ENCODE data around the gene CFAP210.
A peak's percentile ranks its signal among the peaks of the same experiment; 100 is the strongest.

Gene CFAP210

GRCh38 chr2:169707626-169708025 lies 13.4 kb upstream of the CFAP210 start:
- Histone ChIP-seq H3K9ac (ENCODE audit: low read length) (no peak overlapping the region), H3K27me3 (ENCODE audit: control insufficient read depth in 1 of 2, insufficient read depth in 1 of 2, low read length in 2 of 2) (no peaks in the 10 kb centered on the region), H3K23ac (ENCODE audit: low read length in 2 of 2) (no peak overlapping the region), H3K9me3 (ENCODE audit: control insufficient read depth, low read length) (no peaks in the 10 kb centered on the region), H2AFZ (ENCODE audit: low read depth, low read length) (no peak overlapping the region), H2BK12ac (ENCODE audit: low read length in 2 of 2) (peak overlapping the region in 1 of 2 experiments; percentile 54), H3K36me3 (ENCODE audit: control insufficient read depth in 1 of 2, insufficient read depth in 2 of 2, low read depth in 1 of 2, low read length in 2 of 2) (peaks cover 0 to 3% of the 10 kb centered on the region in 2 experiments), H2BK5ac (ENCODE audit: low read depth, low read length, poor library complexity, severe bottlenecking) (no peak overlapping the region), H3K27ac (ENCODE audit: low read length, poor library complexity, severe bottlenecking) (no peak overlapping the region), H3K4me1 (ENCODE audit: control insufficient read depth, insufficient read depth, low read depth, low read length) (peaks cover 4% of the 10 kb centered on the region), H3K18ac (ENCODE audit: low read depth in 1 of 2, low read length in 2 of 2) (no peak overlapping the region), H3K79me1 (replicated peaks; ENCODE audit: low read length, poor library complexity, severe bottlenecking) (peaks cover 3% of the 10 kb centered on the region), H3K4me3 (ENCODE audit: insufficient read depth in 1 of 2, low read depth in 1 of 2, low read length in 2 of 2) (no peak overlapping the region), H4K8ac (ENCODE audit: low read length) (no peak overlapping the region), H3K14ac (ENCODE audit: low read length in 2 of 2) (no peak overlapping the region), H2AK5ac (ENCODE audit: low read length, severe bottlenecking) (no peak overlapping the region), H3K4me2 (ENCODE audit: low read length, poor library complexity, severe bottlenecking) (no peak overlapping the region), H4K91ac (ENCODE audit: low read length) (no peak overlapping the region), H2BK120ac (ENCODE audit: low read depth, low read length) (no peak overlapping the region), H2BK15ac (ENCODE audit: low read depth, poor library complexity, severe bottlenecking) (no peak overlapping the region), H3K4ac (ENCODE audit: low read depth in 1 of 2, low read length in 2 of 2) (no peak overlapping the region)
- no peak for DNase-seq
- WGBS: 87% methylated on average over 2 of the region's 2 CpGs

GRCh38 chr2:169705927-169706326 lies 11.7 kb upstream of the CFAP210 start:
- Histone ChIP-seq H3K18ac (ENCODE audit: low read depth in 1 of 2, low read length in 2 of 2) (no peak overlapping the region), H3K79me1 (replicated peaks; ENCODE audit: low read length, poor library complexity, severe bottlenecking) (peaks cover 6% of the 10 kb centered on the region), H3K36me3 (ENCODE audit: control insufficient read depth in 1 of 2, insufficient read depth in 2 of 2, low read depth in 1 of 2, low read length in 2 of 2) (peaks cover 0 to 4% of the 10 kb centered on the region in 2 experiments), H2BK15ac (ENCODE audit: low read depth, poor library complexity, severe bottlenecking) (no peak overlapping the region), H2AK5ac (ENCODE audit: low read length, severe bottlenecking) (no peak overlapping the region), H2BK5ac (ENCODE audit: low read depth, low read length, poor library complexity, severe bottlenecking) (no peak overlapping the region), H2BK120ac (ENCODE audit: low read depth, low read length) (no peak overlapping the region), H3K4ac (ENCODE audit: low read depth in 1 of 2, low read length in 2 of 2) (no peak overlapping the region), H3K4me3 (ENCODE audit: insufficient read depth in 1 of 2, low read depth in 1 of 2, low read length in 2 of 2) (no peak overlapping the region), H3K9ac (ENCODE audit: low read length) (no peak overlapping the region), H2AFZ (ENCODE audit: low read depth, low read length) (no peak overlapping the region), H4K8ac (ENCODE audit: low read length) (no peak overlapping the region), H3K23ac (ENCODE audit: low read length in 2 of 2) (no peak overlapping the region), H3K27me3 (ENCODE audit: control insufficient read depth in 1 of 2, insufficient read depth in 1 of 2, low read length in 2 of 2) (no peaks in the 10 kb centered on the region), H4K91ac (ENCODE audit: low read length) (no peak overlapping the region), H2BK12ac (ENCODE audit: low read length in 2 of 2) (no peak overlapping the region), H3K4me1 (ENCODE audit: control insufficient read depth, insufficient read depth, low read depth, low read length) (peaks cover 3% of the 10 kb centered on the region), H3K14ac (ENCODE audit: low read length in 2 of 2) (no peak overlapping the region), H3K4me2 (ENCODE audit: low read length, poor library complexity, severe bottlenecking) (no peak overlapping the region), H3K9me3 (ENCODE audit: control insufficient read depth, low read length) (no peaks in the 10 kb centered on the region), H3K27ac (ENCODE audit: low read length, poor library complexity, severe bottlenecking) (peak overlapping the region; percentile 12)
- DNase-seq: peak; percentile 72
- whole genome bisulfite sequencing: no CpG with 5 or more reads among the region's 2 CpGs

GRCh38 chr2:169704160-169704708 lies 10.0 kb upstream of the CFAP210 start:
- no CpG with 5 or more reads among the region's 1 CpG for WGBS
- H3K79me1 ChIP-seq (replicated peaks; ENCODE audit: low read length, poor library complexity, severe bottlenecking): peaks cover 6% of the 10 kb centered on the region
- H3K9me3 ChIP-seq (ENCODE audit: control insufficient read depth, low read length): no peaks in the 10 kb centered on the region
- H3K4ac ChIP-seq (ENCODE audit: low read depth in 1 of 2, low read length in 2 of 2): peak overlapping the region in 1 of 2 experiments; percentile 30
- H2BK12ac ChIP-seq (ENCODE audit: low read length in 2 of 2): no peak overlapping the region
- no peak overlapping the region for H3K9ac ChIP-seq (ENCODE audit: low read length)
- no peak overlapping the region for H3K4me3 ChIP-seq (ENCODE audit: insufficient read depth in 1 of 2, low read depth in 1 of 2, low read length in 2 of 2)
- H3K27ac ChIP-seq (ENCODE audit: low read length, poor library complexity, severe bottlenecking): no peak overlapping the region
- no peak overlapping the region for H2AFZ ChIP-seq (ENCODE audit: low read depth, low read length)
- no peak overlapping the region for H2AK5ac ChIP-seq (ENCODE audit: low read length, severe bottlenecking)
- H3K27me3 ChIP-seq (ENCODE audit: control insufficient read depth in 1 of 2, insufficient read depth in 1 of 2, low read length in 2 of 2): no peaks in the 10 kb centered on the region
- no peak overlapping the region for H3K4me2 ChIP-seq (ENCODE audit: low read length, poor library complexity, severe bottlenecking)
- H2BK15ac ChIP-seq (ENCODE audit: low read depth, poor library complexity, severe bottlenecking): no peak overlapping the region
- H3K18ac ChIP-seq (ENCODE audit: low read depth in 1 of 2, low read length in 2 of 2): peak overlapping the region in 1 of 2 experiments; percentile 7
- peaks cover 3% of the 10 kb centered on the region for H3K4me1 ChIP-seq (ENCODE audit: control insufficient read depth, insufficient read depth, low read depth, low read length)
- DNase-seq: no peak
- H2BK5ac ChIP-seq (ENCODE audit: low read depth, low read length, poor library complexity, severe bottlenecking): no peak overlapping the region
- H3K14ac ChIP-seq (ENCODE audit: low read length in 2 of 2): no peak overlapping the region
- no peak overlapping the region for H3K23ac ChIP-seq (ENCODE audit: low read length in 2 of 2)
- peaks cover 0 to 6% of the 10 kb centered on the region in 2 experiments for H3K36me3 ChIP-seq (ENCODE audit: control insufficient read depth in 1 of 2, insufficient read depth in 2 of 2, low read depth in 1 of 2, low read length in 2 of 2)
- H2BK120ac ChIP-seq (ENCODE audit: low read depth, low read length): no peak overlapping the region
- no peak overlapping the region for H4K8ac ChIP-seq (ENCODE audit: low read length)
- no peak overlapping the region for H4K91ac ChIP-seq (ENCODE audit: low read length)

- H3K27ac ChIP-seq (ENCODE audit: low read length, poor library complexity, severe bottlenecking): no peak overlapping the region
- H2BK12ac ChIP-seq (ENCODE audit: low read length in 2 of 2): no peak overlapping the region
- peaks cover 8% of the 10 kb centered on the region for H3K79me1 ChIP-seq (replicated peaks; ENCODE audit: low read length, poor library complexity, severe bottlenecking)
- H4K91ac ChIP-seq (ENCODE audit: low read length): no peak overlapping the region
- H2AFZ ChIP-seq (ENCODE audit: low read depth, low read length): no peak overlapping the region
- DNase-seq: no peak
- WGBS: 78% methylated on average over 2 of the region's 3 CpGs
- no peak overlapping the region for H2BK120ac ChIP-seq (ENCODE audit: low read depth, low read length)
- no peak overlapping the region for H2BK5ac ChIP-seq (ENCODE audit: low read depth, low read length, poor library complexity, severe bottlenecking)
- no peak overlapping the region for H4K8ac ChIP-seq (ENCODE audit: low read length)
- no peaks in the 10 kb centered on the region for H3K27me3 ChIP-seq (ENCODE audit: control insufficient read depth in 1 of 2, insufficient read depth in 1 of 2, low read length in 2 of 2)
- H3K4ac ChIP-seq (ENCODE audit: low read depth in 1 of 2, low read length in 2 of 2): no peak overlapping the region
- H3K36me3 ChIP-seq (ENCODE audit: control insufficient read depth in 1 of 2, insufficient read depth in 2 of 2, low read depth in 1 of 2, low read length in 2 of 2): peaks cover 0 to 10% of the 10 kb centered on the region in 2 experiments
- no peak overlapping the region for H2AK5ac ChIP-seq (ENCODE audit: low read length, severe bottlenecking)
- no peak overlapping the region for H3K4me2 ChIP-seq (ENCODE audit: low read length, poor library complexity, severe bottlenecking)
- H3K18ac ChIP-seq (ENCODE audit: low read depth in 1 of 2, low read length in 2 of 2): no peak overlapping the region
- H3K4me1 ChIP-seq (ENCODE audit: control insufficient read depth, insufficient read depth, low read depth, low read length): peaks cover 3% of the 10 kb centered on the region
- no peak overlapping the region for H2BK15ac ChIP-seq (ENCODE audit: low read depth, poor library complexity, severe bottlenecking)
- H3K9me3 ChIP-seq (ENCODE audit: control insufficient read depth, low read length): no peaks in the 10 kb centered on the region
- no peak overlapping the region for H3K9ac ChIP-seq (ENCODE audit: low read length)
- H3K4me3 ChIP-seq (ENCODE audit: insufficient read depth in 1 of 2, low read depth in 1 of 2, low read length in 2 of 2): no peak overlapping the region
- H3K14ac ChIP-seq (ENCODE audit: low read length in 2 of 2): no peak overlapping the region
- no peak overlapping the region for H3K23ac ChIP-seq (ENCODE audit: low read length in 2 of 2)
Measured at GRCh38 chr2:169702996-169703395, 8.8 kb upstream of the CFAP210 start.
